ENCODE data around the gene PIEZO1.
"Not testable (repeated sequence)": the region's sequence is repeated elsewhere in the genome, so short reads cannot be mapped to it uniquely, and the experiment has no call there.

PIEZO1 gene

DNA sequence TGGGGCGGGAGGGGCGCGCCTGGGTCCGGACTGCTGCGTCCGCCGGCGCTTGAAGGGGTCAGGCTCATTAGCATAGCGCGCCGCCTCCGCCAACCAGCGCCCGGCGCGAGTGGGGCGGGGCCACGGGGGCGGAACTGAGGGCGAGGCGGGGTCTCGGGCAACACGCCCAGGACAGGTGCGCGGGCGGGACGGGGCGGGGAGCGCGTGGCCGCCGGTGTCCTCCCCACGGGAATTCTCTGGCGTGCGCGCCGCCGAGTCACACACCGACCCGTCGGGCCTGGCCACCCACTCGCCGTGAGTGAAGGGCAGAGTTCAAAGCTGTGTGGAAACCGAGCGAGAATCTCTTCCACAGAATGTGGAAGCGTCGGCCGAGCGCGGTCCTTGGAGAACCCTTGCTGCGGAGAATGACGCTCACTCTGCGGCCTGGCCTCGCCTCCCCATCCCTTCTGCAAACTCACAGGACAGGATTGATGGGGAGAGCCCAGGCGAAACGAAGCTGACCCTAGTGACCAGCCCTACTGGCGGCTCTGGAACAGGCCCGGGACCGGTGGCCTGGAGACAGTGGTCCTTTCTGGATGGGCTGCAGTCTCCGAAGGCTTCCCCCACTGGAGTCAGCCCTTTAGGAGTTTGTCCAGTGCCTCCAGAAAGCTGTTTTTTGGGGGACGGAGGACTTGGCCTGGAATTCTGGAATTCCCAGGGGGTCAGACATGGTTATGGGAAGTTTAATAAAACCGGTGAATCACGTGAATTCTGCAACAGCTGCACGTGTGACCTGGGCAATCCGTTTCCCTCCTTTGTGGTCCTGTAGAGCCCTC, 98.4 kb downstream of the PIEZO1 start, which contains the start of gene SNAI3:
Gene SNAI3, minus strand, starts transcription at position 69 of the 815 bp plus-strand sequence. CDS start 101 bp downstream, outside the sequence.
- peak; percentile 72 for DNase-seq (ENCODE audit: low spot score)

GRCh38 chr16:88686062-88686438, 99.0 kb downstream of the PIEZO1 start:
- DNase-seq (ENCODE audit: low spot score): peak; percentile 11

DNA sequence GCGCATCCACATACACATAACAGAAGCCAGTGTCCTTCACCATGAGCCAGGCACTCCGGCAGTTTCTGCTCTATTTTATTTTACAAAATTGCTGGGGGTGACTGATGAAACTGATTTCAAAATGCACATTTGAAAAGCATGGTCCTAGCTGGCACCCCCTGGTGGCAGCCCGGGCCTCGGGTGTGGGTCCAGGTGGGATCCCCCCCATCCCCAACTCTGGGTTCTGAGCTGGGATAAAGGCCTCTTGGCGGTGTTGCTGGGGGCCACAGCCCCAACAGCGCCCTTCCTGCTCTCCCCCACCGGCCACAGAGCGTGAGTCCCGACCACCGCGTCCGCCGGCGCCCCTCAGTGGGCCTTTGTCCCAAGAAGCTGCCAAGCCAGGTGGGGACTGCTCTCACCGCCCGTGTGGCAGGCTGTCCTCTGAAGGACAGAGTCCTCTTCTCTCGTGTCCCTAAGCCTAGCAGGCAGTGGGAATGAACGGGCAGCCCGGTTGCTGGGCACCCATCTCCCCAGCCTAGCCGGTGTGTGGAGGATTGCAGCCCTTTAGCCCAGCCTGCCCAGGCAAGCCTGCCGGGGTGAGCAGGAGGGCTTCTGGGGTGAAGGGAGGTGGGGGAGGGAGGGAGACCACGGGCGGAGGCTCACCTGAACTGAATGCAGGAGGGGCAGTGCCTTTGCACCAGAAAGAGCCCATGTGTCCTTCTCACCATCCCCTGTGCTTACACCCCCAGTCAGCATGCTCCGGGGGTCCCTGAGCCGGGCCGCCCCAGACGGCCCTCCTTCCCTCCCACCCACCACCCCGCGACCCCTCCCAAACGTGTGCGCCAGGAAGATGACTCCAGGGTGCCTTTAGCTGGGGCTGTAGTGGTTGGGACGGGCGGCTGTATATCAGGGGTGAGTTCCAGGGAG, 99.6 kb downstream of the PIEZO1 start:
- peak; percentile 42 for DNase-seq (ENCODE audit: low spot score)

DNA sequence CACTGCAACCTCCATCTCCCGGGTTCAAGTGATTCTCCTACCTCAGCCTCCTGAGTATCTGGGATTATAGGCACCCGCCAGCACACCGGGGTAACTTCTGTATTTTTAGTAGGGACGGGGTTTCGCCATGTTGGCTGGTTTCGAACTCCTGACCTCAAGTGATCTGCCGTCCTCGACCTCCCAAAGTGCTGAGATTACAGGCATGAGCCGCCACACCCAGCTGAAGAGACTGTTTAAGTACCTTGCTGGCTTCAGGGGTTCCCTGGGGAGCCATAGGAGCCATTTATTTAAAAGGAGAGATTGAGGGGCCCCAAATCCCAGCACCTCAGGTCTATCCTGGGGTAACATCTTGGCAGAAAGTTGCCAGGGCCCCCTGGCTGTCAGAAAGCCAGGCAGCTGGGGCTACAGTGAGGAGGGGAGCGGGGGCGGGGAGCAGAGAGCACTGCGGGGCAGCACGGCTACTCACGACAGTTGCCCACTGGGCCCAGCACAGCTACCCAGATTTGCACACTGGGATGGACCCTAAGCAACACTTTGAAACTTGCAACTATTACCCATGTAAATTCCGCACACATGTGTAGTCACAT, 100.4 kb downstream of the PIEZO1 start:
- no peak for DNase-seq (ENCODE audit: low spot score)

GRCh38 chr16:88681709-88682451, 103.1 kb downstream of the PIEZO1 start:
- peak; percentile 7 for DNase-seq (ENCODE audit: low spot score)

DNA sequence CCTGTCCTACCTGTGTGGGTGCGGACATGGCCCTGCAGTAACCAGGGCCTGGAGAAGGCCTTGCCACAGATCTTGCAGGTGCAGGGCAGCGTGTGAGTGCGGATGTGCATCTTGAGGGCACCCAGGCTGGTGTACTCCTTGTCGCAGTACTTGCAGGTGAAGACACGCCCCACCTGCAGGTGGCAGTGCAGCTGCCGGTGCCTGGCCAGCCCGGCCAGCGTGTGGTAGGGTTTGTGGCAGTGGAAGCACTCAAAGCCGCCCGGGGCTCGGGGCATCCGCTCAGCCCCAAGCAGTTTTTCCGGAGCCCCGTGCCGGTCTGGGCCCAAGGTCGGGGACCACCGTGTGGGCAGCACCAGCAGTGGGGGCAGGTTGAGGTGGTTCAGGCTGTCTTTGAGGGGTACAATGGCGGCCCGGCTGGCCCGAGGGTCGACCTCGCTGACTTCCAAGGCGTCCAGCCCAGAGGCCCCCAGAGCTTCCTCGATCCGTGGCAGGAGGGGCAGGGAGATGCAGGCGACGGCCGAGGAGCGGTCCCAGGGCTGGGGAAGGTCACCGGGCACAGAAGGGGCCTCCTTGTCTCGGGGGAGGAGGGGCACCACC, 103.8 kb downstream of the PIEZO1 start:
- DNase-seq (ENCODE audit: low spot score): peak; percentile 48

DNA sequence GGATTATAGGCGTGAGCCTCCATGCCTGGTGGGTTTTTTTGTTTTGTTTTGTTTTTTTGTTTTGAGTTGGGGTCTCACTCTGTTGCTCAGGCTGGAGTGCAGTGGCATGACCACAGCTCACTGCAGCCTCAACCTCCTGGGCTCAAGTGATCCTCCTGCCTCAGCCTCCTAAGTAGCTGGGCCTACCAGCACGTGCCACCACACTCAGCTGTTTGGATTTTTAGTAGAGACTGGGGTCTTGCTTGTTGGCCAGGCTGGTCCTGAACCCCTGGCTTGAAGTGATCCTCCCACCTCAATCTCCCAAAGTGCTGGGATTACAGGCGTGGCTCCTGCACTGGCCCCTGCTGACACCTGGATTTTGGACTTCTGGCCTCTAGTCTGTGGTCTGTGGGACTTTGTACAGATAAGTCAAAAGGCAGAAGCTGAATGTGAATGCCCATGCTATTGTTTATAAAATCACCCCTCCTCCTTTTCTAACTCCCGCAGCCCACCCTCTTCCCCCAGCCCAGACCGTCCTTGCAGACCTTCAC, 104.4 kb downstream of the PIEZO1 start:
- no peak for DNase-seq (ENCODE audit: low spot score)

GRCh38 chr16:88678224-88678979, 106.6 kb downstream of the PIEZO1 start:
- no peak for DNase-seq (ENCODE audit: low spot score)

DNA sequence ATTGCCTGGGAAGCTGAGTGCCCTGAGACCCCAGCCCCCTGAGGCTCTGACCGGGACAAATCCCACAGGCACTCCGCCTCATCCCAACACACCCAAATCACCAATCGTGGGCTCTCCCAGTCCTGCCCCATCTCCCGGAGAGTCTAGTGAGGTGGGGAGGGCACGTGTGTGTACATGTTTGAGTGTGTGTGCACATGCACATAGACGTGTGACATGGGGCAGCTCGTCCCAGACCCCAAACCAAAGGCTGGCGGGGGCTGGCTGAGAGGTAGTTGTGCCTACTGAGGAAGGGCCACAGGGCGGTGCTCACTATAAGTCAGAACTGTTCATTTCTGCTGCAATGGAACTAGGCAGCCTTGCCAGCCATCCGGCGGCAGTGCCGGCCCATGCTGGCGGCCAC, 107.3 kb downstream of the PIEZO1 start:
- DNase-seq (ENCODE audit: low spot score): no peak

GRCh38 chr16:88676502-88677242, 108.3 kb downstream of the PIEZO1 start:
- DNase-seq (ENCODE audit: low spot score): no peak

- DNase-seq (ENCODE audit: low spot score): no peak
Measured at GRCh38 chr16:88673716-88674379, 111.2 kb downstream of the PIEZO1 start.

GRCh38 chr16:88672776-88673175, 112.2 kb downstream of the PIEZO1 start:
- no peak for DNase-seq (ENCODE audit: low spot score)

GRCh38 chr16:88671806-88672205, 113.2 kb downstream of the PIEZO1 start:
- no peak for DNase-seq (ENCODE audit: low spot score)

DNA sequence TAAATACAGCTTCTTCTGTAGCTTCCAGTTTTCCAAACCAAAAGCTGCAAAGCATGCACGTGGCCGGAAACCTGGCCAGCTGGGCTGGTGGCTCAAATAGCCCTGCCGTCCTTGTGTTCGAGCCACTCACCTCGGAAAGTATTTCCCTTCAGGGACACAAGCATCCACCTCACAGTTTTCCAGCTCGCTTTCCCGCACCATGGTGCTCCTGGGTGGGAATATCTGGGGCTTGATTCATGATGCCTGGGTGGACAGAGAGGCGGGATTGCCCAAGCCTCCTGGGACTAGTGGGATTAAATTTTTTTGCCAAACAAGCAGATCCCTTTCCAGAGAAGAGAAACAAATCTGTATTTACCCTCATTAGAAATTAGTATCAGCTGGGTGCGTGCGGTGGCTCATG, 115.0 kb downstream of the PIEZO1 start:
- no peak for DNase-seq (ENCODE audit: low spot score)

GRCh38 chr16:88669493-88669892, 115.5 kb downstream of the PIEZO1 start:
- DNase-seq (ENCODE audit: low spot score): not testable (repeated sequence)

DNA sequence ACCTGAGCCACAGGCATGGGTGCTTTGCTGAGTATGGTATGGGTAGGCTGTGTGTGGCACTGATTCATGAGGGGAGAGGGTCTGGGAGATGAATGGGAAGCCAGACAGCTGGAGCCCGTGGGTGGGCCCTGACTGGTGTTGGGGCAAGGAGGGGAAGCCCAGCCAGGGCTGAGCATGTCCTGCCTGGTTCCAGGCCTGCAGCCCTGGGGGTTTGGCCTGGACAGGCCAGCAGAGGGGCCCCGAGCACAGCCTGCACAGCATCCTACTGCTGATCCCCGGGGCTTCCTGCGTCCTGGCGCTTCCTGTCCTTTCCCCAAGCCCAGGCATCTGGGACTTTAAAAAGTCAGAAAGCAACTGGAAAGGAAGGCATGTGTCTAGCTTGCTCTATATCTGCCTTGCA, 117.6 kb downstream of the PIEZO1 start:
- DNase-seq (ENCODE audit: low spot score): no peak

- DNase-seq (ENCODE audit: low spot score): no peak
Measured at GRCh38 chr16:88665570-88665969, 119.5 kb downstream of the PIEZO1 start.
